ENCODE results near the gene RNF14. TPM values are rescaled to one million over a fixed set of nuclear protein-coding genes. Genes with fewer than 3 reads are reported as not detected.
"Not testable (repeated sequence)": the region's sequence is repeated elsewhere in the genome, so short reads cannot be mapped to it uniquely, and the experiment has no call there.

Gene RNF14
- polyA plus RNA-seq, 3 donors = 54.4 to 64.2 (median 55.8) TPM

GRCh38 chr5:142032747-142033631, 64.1 kb downstream of the RNF14 start:
- no peak for DNase-seq (ENCODE audit: extremely low read depth in 1 of 11, low read depth in 9 of 11, low spot score in 4 of 11)

GRCh38 chr5:142033632-142034567, 65.0 kb downstream of the RNF14 start:
- not testable (repeated sequence) for DNase-seq (ENCODE audit: extremely low read depth in 1 of 11, low read depth in 9 of 11, low spot score in 4 of 11)

GRCh38 chr5:142034994-142035393, 66.1 kb downstream of the RNF14 start:
- DNase-seq (ENCODE audit: extremely low read depth in 1 of 11, low read depth in 9 of 11, low spot score in 4 of 11) = no peak

DNA sequence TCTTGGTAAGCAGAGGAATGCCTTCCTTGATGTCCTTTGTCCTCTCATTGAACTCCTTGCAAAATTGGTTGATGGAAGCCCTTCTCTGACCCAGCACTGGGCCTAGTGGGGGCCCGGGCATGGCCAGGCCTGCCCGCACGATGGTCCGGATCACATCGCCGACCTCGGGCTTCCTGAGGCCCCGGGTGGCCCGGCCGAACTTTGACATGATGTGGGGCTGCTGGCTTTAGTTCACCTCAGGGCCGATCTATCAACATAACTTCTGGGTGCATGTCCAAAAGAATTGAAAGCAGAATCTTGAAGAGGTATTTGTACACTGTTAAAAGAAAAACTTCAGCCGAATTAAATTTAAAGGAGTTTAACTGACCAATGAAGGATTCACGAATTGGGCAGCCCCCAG, 68.0 kb downstream of the RNF14 start:
- no peak for DNase-seq (ENCODE audit: extremely low read depth in 1 of 11, low read depth in 9 of 11, low spot score in 4 of 11)

- not testable (repeated sequence) for DNase-seq (ENCODE audit: extremely low read depth in 1 of 11, low read depth in 9 of 11, low spot score in 4 of 11)
Observed at GRCh38 chr5:142037599-142037998, 68.7 kb downstream of the RNF14 start.

DNA sequence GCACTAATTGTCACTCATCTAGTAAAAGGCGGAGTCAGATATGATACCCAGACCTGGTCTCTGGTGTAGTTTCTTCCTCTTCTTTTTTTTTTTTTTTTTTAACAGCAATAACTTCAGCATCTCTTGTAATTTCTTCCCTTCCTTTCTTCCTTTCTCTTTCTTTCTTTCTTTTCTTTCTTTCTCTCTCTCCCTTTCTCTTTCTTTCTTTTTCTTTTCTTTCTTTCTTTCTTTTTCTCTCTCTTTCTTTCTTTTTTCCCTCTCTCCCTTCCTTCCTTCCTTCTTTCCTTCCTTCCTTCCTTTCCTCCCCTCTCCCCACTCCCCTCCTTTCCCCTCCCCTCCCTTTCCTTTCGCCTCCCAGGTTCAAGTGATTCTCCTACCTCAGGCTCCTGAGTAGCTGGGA, 69.8 kb downstream of the RNF14 start:
- DNase-seq (ENCODE audit: extremely low read depth in 1 of 11, low read depth in 9 of 11, low spot score in 4 of 11) = no peak

Other genes with a start within 250 kb of the RNF14 start
- gene PCDH1, start 90.7 kb upstream of the RNF14 start, polyA plus RNA-seq (ENCODE audit: insufficient read length in 3 of 3) = 10 to 100 TPM; 18.7 to 26.2 (median 21.0) TPM
- 100 to 1,000 TPM in 1 of 3 donors, 10 to 100 TPM in 2; 93.5 to 123 (median 95.6) TPM for gene DELE1, start 45.2 kb upstream of the RNF14 start, polyA plus RNA-seq (ENCODE audit: insufficient read length in 3 of 3)
- 10 to 100 TPM; 14.2 to 17.5 (median 15.5) TPM for gene PCDH12, start 10.9 kb upstream of the RNF14 start, polyA plus RNA-seq (ENCODE audit: insufficient read length in 3 of 3)
- 10 to 100 TPM; 58.0 to 70.5 (median 63.0) TPM for gene GNPDA1, start 43.9 kb downstream of the RNF14 start, polyA plus RNA-seq (ENCODE audit: insufficient read length in 3 of 3)
- gene NDFIP1, start 139.7 kb downstream of the RNF14 start, polyA plus RNA-seq (ENCODE audit: insufficient read length in 3 of 3) = 100 to 1,000 TPM; 121 to 142 (median 123) TPM